Fibroblast of lung (primary cell): ENCODE data around the gene DSTYK. TPM values are rescaled to one million over a fixed set of nuclear protein-coding genes. Genes with fewer than 3 reads are reported as not detected.

Experiments used
- DNase-seq, 2 donors: peaks; one replicate each; pipeline versions ENCODE4 v3.0.0 to v3.0.0-alpha.2; 2010; ENCODE audit warnings: low read depth in 2 of 2
- H2AFZ ChIP-seq: 2 replicates; pipeline ENCODE4 v1.5.1; 2012; ENCODE audit warnings: low read length, control low read depth, inconsistent platforms
- H3K27ac ChIP-seq: 2 replicates; pipeline ENCODE4 v1.5.1; 2011; ENCODE audit warnings: low read length, control low read depth; ENCODE audit not compliant: insufficient read depth
- H3K27me3 ChIP-seq: 2 replicates; pipeline ENCODE4 v1.5.1; 2011; ENCODE audit warnings: mild to moderate bottlenecking, low read length; ENCODE audit not compliant: control insufficient read depth, insufficient read depth
- H3K36me3 ChIP-seq: 2 replicates; pipeline ENCODE4 v1.5.1; 2011; ENCODE audit warnings: low read length; ENCODE audit not compliant: control insufficient read depth, insufficient read depth
- H3K4me1 ChIP-seq: 2 replicates; pipeline ENCODE4 v1.5.1; 2011; ENCODE audit warnings: low read length; ENCODE audit not compliant: control insufficient read depth, insufficient read depth; ENCODE audit errors: extremely low read depth
- H3K4me2 ChIP-seq: 2 replicates; pipeline ENCODE4 v1.5.1; 2011; ENCODE audit warnings: low read length, control low read depth; ENCODE audit not compliant: insufficient read depth; ENCODE audit errors: extremely low read depth
- H3K4me3 ChIP-seq, 4 experiments: fragments of 200-600 bp in 1 of 4; sonication (generic) in 1 of 4; replicated peaks in 1 of 4; 2 replicates each; pipeline ENCODE4 v1.5.1; 2011 to 2016; ENCODE audit warnings: low read length in 4 of 4, low read depth in 3 of 4, mild to moderate bottlenecking in 3 of 4, control low read depth in 2 of 4, inconsistent platforms in 1 of 4, mixed read lengths in 1 of 4; ENCODE audit not compliant: insufficient read depth in 1 of 4; ENCODE audit errors: control extremely low read depth in 1 of 4
- H3K79me2 ChIP-seq: 2 replicates; pipeline ENCODE4 v1.5.1; 2012; ENCODE audit warnings: mild to moderate bottlenecking, low read length, inconsistent platforms; ENCODE audit not compliant: control insufficient read depth, insufficient read depth
- H3K9ac ChIP-seq: 2 replicates; pipeline ENCODE4 v1.5.1; 2011; ENCODE audit warnings: mild to moderate bottlenecking, low read length, control low read depth; ENCODE audit not compliant: insufficient read depth
- H3K9me3 ChIP-seq: 2 replicates; pipeline ENCODE4 v1.5.1; 2012; ENCODE audit warnings: low read depth, low read length; ENCODE audit not compliant: control insufficient read depth, insufficient read depth
- H4K20me1 ChIP-seq: 2 replicates; pipeline ENCODE4 v1.5.1; 2011; ENCODE audit warnings: low read length; ENCODE audit not compliant: control insufficient read depth, insufficient read depth; ENCODE audit errors: extremely low read depth
- EZH2 ChIP-seq: IDR thresholded peaks from 2 replicates; pipeline ENCODE4 v1.5.1; 2012; ENCODE audit warnings: low read length, control low read depth, mild to moderate bottlenecking; ENCODE audit errors: missing control alignments
- polyA plus RNA-seq, 2 donors: library from polyadenylated mRNA; depleted of rRNA in 1 of 2; stranded (reverse) in 1 of 2; unstranded in 1 of 2; fragments of >200 nt; gene quantifications; 2 replicates each; pipeline ENCODE4 v1.2.1, GENCODE V29; 2011 to 2012; ENCODE audit warnings: missing spikeins in 1 of 2
- total RNA-seq: library from RNA; depleted of rRNA; stranded (reverse); fragments of >200 nt; gene quantifications from 2 replicates; pipeline ENCODE4 v1.2.1, GENCODE V29; 2014
- TF ChIP-seq, protein P1 (sequence below), 2 donors: IDR thresholded peaks in 1 of 2; conservative IDR thresholded peaks in 1 of 2; 1 replicate in 1 of 2; 2 replicates in 1 of 2; pipeline ENCODE4 v1.5.1; 2011 to 2012; ENCODE audit warnings: low read length in 2 of 2, control low read depth in 1 of 2, inconsistent platforms in 1 of 2, low read depth in 1 of 2, mild to moderate bottlenecking in 1 of 2

Gene DSTYK
- total and polyA plus RNA-seq, 2 donors (not counting 1 experiment from before 2014, with no cell fraction given) = 24.5 to 42.6 TPM

DNA sequence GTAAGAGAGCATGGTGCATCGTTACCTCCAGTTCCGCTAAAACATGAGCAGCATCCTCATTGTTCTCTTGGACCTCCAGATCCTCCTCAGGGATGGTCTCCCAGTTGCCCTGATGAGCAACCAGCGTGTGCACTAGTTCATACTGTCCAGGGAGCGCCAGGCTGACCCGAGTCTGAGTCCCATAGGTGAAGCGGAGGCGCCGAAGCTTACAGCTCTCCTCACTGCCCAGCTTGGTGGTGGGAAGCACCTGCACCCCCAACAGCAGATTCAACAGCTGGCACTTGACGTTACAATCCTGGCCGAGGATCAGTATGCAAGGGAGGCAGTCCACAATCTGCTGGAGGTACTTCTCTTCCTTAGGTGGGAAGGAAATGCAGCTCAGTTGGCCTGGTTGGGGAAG, 24.1 kb downstream of the DSTYK start:
- peaks cover 41% of the 10 kb centered on the region for H3K79me2 ChIP-seq
- H3K4me3 ChIP-seq = no peak overlapping the region
- DNase-seq = no peak
- no peak overlapping the region for H3K9ac ChIP-seq
- TF ChIP-seq, protein P1, sequence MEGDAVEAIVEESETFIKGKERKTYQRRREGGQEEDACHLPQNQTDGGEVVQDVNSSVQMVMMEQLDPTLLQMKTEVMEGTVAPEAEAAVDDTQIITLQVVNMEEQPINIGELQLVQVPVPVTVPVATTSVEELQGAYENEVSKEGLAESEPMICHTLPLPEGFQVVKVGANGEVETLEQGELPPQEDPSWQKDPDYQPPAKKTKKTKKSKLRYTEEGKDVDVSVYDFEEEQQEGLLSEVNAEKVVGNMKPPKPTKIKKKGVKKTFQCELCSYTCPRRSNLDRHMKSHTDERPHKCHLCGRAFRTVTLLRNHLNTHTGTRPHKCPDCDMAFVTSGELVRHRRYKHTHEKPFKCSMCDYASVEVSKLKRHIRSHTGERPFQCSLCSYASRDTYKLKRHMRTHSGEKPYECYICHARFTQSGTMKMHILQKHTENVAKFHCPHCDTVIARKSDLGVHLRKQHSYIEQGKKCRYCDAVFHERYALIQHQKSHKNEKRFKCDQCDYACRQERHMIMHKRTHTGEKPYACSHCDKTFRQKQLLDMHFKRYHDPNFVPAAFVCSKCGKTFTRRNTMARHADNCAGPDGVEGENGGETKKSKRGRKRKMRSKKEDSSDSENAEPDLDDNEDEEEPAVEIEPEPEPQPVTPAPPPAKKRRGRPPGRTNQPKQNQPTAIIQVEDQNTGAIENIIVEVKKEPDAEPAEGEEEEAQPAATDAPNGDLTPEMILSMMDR (conservative IDR thresholded peaks at IDR 0.05 in 1 of 2, IDR thresholded peaks at IDR 0.05 in 1 of 2; ENCODE audit: low read depth in 1 of 2, low read length in 2 of 2) = no peak
- no peak for TF ChIP-seq EZH2
- H3K4me1 ChIP-seq = peaks cover 6% of the 10 kb centered on the region
- no peak overlapping the region for H3K27ac ChIP-seq
- H4K20me1 ChIP-seq = no peaks in the 10 kb centered on the region
- no peak overlapping the region for H3K4me2 ChIP-seq
- no peaks in the 10 kb centered on the region for H3K27me3 ChIP-seq
- no peaks in the 10 kb centered on the region for H3K9me3 ChIP-seq
- peaks cover 6% of the 10 kb centered on the region for H3K36me3 ChIP-seq
- no peak overlapping the region for H2AFZ ChIP-seq

DNA sequence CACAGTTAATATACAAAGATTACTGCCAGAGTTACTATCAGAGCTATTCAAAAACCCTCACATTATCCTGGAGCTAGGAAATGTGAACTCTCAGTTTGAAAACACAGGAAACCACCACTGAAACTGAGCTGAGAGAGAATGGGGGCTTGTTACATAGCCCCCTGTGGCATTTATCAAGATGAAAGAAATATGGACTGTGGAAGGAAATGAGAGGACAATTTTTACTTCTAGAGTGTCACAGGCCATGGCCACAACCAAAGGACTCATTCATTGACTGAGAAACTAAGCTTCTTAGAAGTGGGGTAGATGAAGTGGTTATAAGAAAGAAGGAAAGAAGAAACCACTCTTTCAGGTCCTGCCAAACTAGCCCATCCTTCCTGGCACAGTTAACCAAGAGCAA, 25.3 kb downstream of the DSTYK start:
- H3K9ac ChIP-seq = no peak overlapping the region
- no peak overlapping the region for H3K27ac ChIP-seq
- no peak for DNase-seq
- no peak overlapping the region for H2AFZ ChIP-seq
- H3K79me2 ChIP-seq = peaks cover 38% of the 10 kb centered on the region
- H3K4me1 ChIP-seq = peaks cover 6% of the 10 kb centered on the region
- TF ChIP-seq, protein P1 (conservative IDR thresholded peaks at IDR 0.05 in 1 of 2, IDR thresholded peaks at IDR 0.05 in 1 of 2; ENCODE audit: low read depth in 1 of 2, low read length in 2 of 2) = no peak
- no peak for TF ChIP-seq EZH2
- H4K20me1 ChIP-seq = no peaks in the 10 kb centered on the region
- H3K4me2 ChIP-seq = no peak overlapping the region
- H3K4me3 ChIP-seq = no peak overlapping the region
- no peaks in the 10 kb centered on the region for H3K9me3 ChIP-seq
- H3K27me3 ChIP-seq = no peaks in the 10 kb centered on the region
- peaks cover 6% of the 10 kb centered on the region for H3K36me3 ChIP-seq

DNA sequence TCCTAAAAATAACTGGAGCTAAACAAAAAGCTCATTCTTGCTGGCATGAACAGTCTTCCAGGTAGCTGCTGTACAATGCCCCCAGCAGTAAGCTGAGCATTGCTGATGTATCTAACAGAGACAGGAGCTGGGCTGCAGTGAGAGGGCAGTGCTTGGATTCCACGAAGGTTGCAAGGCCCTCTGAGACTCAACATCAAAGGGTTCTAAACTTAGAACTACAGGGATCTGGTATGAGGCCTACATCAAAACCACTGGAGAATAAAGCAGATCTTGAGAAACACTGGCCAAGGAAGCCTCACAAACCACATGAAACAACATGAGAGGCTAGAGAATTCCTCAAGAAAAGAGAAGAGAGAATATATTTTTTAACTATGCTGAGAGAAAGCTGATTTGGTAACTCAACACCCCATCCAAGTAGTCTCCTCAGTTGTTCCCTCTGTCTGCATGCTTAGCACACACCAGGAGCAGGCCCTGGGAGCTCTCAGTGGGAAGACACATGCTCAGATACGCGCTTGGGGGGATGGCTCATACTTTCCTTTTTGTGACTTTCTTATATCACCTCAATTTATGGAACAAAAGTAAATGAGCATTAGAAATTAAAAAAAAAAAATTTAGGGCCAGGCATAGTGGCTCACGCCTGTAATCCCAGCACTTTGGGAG, 27.7 kb downstream of the DSTYK start:
- DNase-seq = peak in 1 of 2 donors; percentile 75
- H4K20me1 ChIP-seq = no peaks in the 10 kb centered on the region
- no peaks in the 10 kb centered on the region for H3K27me3 ChIP-seq
- H3K9me3 ChIP-seq = no peaks in the 10 kb centered on the region
- peaks cover 23% of the 10 kb centered on the region for H3K79me2 ChIP-seq
- H3K4me2 ChIP-seq = no peak overlapping the region
- H3K36me3 ChIP-seq = peaks cover 6% of the 10 kb centered on the region
- H3K9ac ChIP-seq = no peak overlapping the region
- peak overlapping the region; percentile 48 for H3K27ac ChIP-seq
- no peak overlapping the region for H2AFZ ChIP-seq
- TF ChIP-seq, protein P1 (conservative IDR thresholded peaks at IDR 0.05 in 1 of 2, IDR thresholded peaks at IDR 0.05 in 1 of 2; ENCODE audit: low read depth in 1 of 2, low read length in 2 of 2) = no peak
- TF ChIP-seq EZH2 = no peak
- no peak overlapping the region for H3K4me3 ChIP-seq
- H3K4me1 ChIP-seq = peaks cover 6% of the 10 kb centered on the region
